ENCODE measurements around the gene TMEM114. TPM values are rescaled to one million over a fixed set of nuclear protein-coding genes. Genes with fewer than 3 reads are reported as not detected.

TMEM114 gene
- total RNA-seq, 2 donors from 2014 or later, result not detected

DNA sequence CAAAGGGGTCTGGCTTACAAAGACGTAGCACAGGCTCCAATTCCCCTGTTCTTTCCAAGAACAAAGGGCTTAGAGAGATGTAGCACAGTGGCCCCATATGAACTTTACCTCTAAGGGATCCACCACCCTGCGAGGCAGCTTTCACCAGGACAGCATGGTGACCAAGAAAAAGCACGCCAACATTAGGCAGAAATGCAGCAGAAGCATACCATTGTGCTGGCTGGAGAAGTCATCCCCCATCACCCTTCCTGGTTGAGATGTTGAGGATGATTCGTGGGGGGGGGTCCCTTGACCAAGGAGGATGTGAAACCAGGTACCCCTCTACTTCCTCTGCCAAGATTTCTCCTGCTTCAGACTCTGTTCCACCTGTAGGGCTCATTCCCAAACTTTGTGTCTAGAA lies 48.4 kb downstream of the TMEM114 start:
- Histone ChIP-seq H3K27me3 (no peaks in the 10 kb centered on the region), H3K4me3 (no peak overlapping the region), H3K36me3 (no peaks in the 10 kb centered on the region), H3K4me1 (no peaks in the 10 kb centered on the region), H3K27ac (no peak overlapping the region), H3K9me3 (no peaks in the 10 kb centered on the region)
- no peak for TF ChIP-seq CTCF (IDR thresholded peaks at IDR 0.05)
- no peak for DNase-seq (ENCODE audit: low spot score)

DNA sequence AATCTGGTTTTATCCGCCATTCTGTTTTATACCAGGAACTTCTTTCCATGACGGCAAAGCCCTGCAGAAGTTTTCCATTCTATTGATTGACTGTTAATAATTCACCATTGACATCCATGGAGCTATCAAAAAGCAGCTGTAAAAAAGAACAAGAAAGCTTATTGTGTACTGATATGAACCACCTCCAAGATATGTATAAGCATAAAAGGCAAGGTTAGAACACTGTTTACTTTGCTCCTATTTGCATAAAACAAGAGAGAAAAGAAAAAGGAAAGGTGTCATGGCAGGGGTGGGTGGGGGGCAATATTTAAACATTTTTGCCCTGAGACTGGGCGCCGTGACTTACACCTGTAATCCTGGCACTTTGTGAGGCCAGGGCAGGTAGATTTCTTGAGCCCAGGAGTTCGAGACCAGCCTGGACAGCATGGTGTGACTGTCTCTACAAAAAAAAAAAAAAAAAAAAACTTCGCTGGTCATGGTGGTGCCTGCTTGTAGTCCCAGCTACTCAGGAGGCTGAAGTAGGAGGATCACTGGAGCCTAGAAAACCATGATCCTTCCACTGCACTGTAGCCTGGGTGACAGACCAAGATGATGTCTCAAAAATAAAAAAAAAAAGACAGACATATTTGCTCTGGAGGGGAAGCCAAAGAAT lies 52.5 kb downstream of the TMEM114 start:
- Histone ChIP-seq H3K9me3 (no peaks in the 10 kb centered on the region), H3K27ac (no peak overlapping the region), H3K4me3 (no peak overlapping the region), H3K36me3 (no peaks in the 10 kb centered on the region), H3K4me1 (no peaks in the 10 kb centered on the region), H3K27me3 (no peaks in the 10 kb centered on the region)
- DNase-seq (ENCODE audit: low spot score), result no peak
- no peak for TF ChIP-seq CTCF (IDR thresholded peaks at IDR 0.05)

DNA sequence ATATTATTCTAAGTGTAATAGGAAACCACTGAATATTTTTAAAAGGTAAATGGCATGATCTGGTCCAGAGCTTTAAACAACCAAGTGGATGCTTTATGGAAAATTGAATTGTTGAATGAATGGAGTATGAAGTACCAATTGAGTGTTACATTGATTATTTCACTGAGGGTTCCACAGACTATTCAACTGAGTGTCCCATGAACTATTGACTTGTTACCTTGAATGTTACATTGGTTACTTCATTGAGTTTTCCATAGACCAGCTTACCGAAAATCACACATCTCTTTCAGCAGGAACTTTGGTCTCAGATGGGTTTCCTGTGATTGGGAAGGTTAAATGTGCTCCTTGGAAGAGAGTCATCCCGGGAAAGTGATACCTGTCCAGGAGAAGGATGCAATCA lies 56.8 kb downstream of the TMEM114 start:
- H3K9me3 ChIP-seq, result no peaks in the 10 kb centered on the region
- no peak for DNase-seq (ENCODE audit: low spot score)
- H3K27me3 ChIP-seq, result no peaks in the 10 kb centered on the region
- H3K4me1 ChIP-seq, result no peaks in the 10 kb centered on the region
- H3K36me3 ChIP-seq, result no peaks in the 10 kb centered on the region
- no peak for TF ChIP-seq CTCF (IDR thresholded peaks at IDR 0.05)
- H3K27ac ChIP-seq, result no peak overlapping the region
- no peak overlapping the region for H3K4me3 ChIP-seq

- no peak overlapping the region for H3K27ac ChIP-seq
- no peak overlapping the region for H3K4me3 ChIP-seq
- H3K9me3 ChIP-seq, result no peaks in the 10 kb centered on the region
- no peaks in the 10 kb centered on the region for H3K27me3 ChIP-seq
- no peak for TF ChIP-seq CTCF (IDR thresholded peaks at IDR 0.05)
- H3K36me3 ChIP-seq, result no peaks in the 10 kb centered on the region
- DNase-seq (ENCODE audit: low spot score), result no peak
- H3K4me1 ChIP-seq, result no peaks in the 10 kb centered on the region
Measured at GRCh38 chr16:8530752-8531384, 59.4 kb downstream of the TMEM114 start.

- no peaks in the 10 kb centered on the region for H3K4me1 ChIP-seq
- no peak overlapping the region for H3K27ac ChIP-seq
- H3K9me3 ChIP-seq, result no peaks in the 10 kb centered on the region
- no peak for DNase-seq (ENCODE audit: low spot score)
- H3K27me3 ChIP-seq, result no peaks in the 10 kb centered on the region
- TF ChIP-seq CTCF (IDR thresholded peaks at IDR 0.05), result no peak
- no peaks in the 10 kb centered on the region for H3K36me3 ChIP-seq
- H3K4me3 ChIP-seq, result no peak overlapping the region
Measured at GRCh38 chr16:8528471-8528870, 61.8 kb downstream of the TMEM114 start.

GRCh38 chr16:8523932-8524331 lies 66.4 kb downstream of the TMEM114 start:
- TF ChIP-seq CTCF (IDR thresholded peaks at IDR 0.05), result no peak
- H3K4me1 ChIP-seq, result no peaks in the 10 kb centered on the region
- no peak overlapping the region for H3K27ac ChIP-seq
- H3K4me3 ChIP-seq, result no peak overlapping the region
- no peak for DNase-seq (ENCODE audit: low spot score)
- no peaks in the 10 kb centered on the region for H3K9me3 ChIP-seq
- H3K36me3 ChIP-seq, result no peaks in the 10 kb centered on the region
- H3K27me3 ChIP-seq, result no peaks in the 10 kb centered on the region
